Small intestine (tissue), 4 donors: ENCODE measurements around the gene KCTD13. TPM values are rescaled to one million over a fixed set of nuclear protein-coding genes. Genes with fewer than 3 reads are reported as not detected.

Experiments
- polyA plus RNA-seq, 4 donors: library from polyadenylated mRNA; stranded (reverse) in 3 of 4; unstranded in 1 of 4; fragments of 200-250 nt in 3 of 4; fragments of 120-200 nt in 1 of 4; gene quantifications; one replicate each; pipeline versions ENCODE4 v1.2.1 to v1.2.3, GENCODE V29; 2013
- donor health status: healthy with polysubstance abuse.
- donor health status: Bipolar disorder and iron deficiency.
- donor health status: healthy.

The KCTD13 gene
- polyA plus RNA-seq, 4 donors, result 10.8 to 26.6 (median 15.9) TPM

Other genes starting within 250 kb of the KCTD13 start
- 100 to 1,000 TPM in 1 of 4 donors, 10 to 100 TPM in 3; 30.2 to 286 (median 32.0) TPM for gene QPRT, start 247.0 kb downstream of the KCTD13 start, polyA plus RNA-seq
- gene C16orf54, start 180.2 kb downstream of the KCTD13 start, polyA plus RNA-seq, result 1 to 10 TPM in 2 of 4 donors, under 1 TPM in 2; 0.22 to 2.2 (median 1.2) TPM
- gene ZG16, start 148.0 kb downstream of the KCTD13 start, polyA plus RNA-seq, result 100 to 1,000 TPM in 1 of 4 donors, 10 to 100 TPM in 2, 1 to 10 TPM in 1; 4.8 to 186 (median 47.4) TPM
- 10 to 100 TPM; 17.0 to 61.7 (median 34.5) TPM for gene KIF22, start 135.5 kb downstream of the KCTD13 start, polyA plus RNA-seq
- 100 to 1,000 TPM in 2 of 4 donors, 10 to 100 TPM in 2; 91.9 to 269 (median 170) TPM for gene MAZ, start 119.7 kb downstream of the KCTD13 start, polyA plus RNA-seq
- 1 to 10 TPM in 2 of 4 donors, under 1 TPM in 1, not detected in 1; 0.27 to 6.3 (median 2.7) TPM for gene PRRT2, start 114.0 kb downstream of the KCTD13 start, polyA plus RNA-seq
- 10 to 100 TPM; 36.9 to 46.0 (median 43.1) TPM for gene PAGR1, start 110.1 kb downstream of the KCTD13 start, polyA plus RNA-seq
- 100 to 1,000 TPM; 175 to 558 (median 292) TPM for gene MVP, start 105.8 kb downstream of the KCTD13 start, polyA plus RNA-seq
- gene CDIPT, start 63.0 kb downstream of the KCTD13 start, polyA plus RNA-seq, result 10 to 100 TPM; 51.9 to 76.9 (median 61.2) TPM
- gene SEZ6L2, start 26.7 kb downstream of the KCTD13 start, polyA plus RNA-seq, result 10 to 100 TPM in 2 of 4 donors, under 1 TPM in 2; 0.67 to 38.9 (median 8.8) TPM
- gene ASPHD1, start 25.7 kb downstream of the KCTD13 start, polyA plus RNA-seq, result 10 to 100 TPM in 1 of 4 donors, 1 to 10 TPM in 2, under 1 TPM in 1; 0.67 to 11.5 (median 3.0) TPM
- 100 to 1,000 TPM; 163 to 334 (median 242) TPM for gene TMEM219, start 35.9 kb upstream of the KCTD13 start, polyA plus RNA-seq
- 10 to 100 TPM; 21.6 to 36.7 (median 29.0) TPM for gene TAOK2, start 47.6 kb upstream of the KCTD13 start, polyA plus RNA-seq
- gene HIRIP3, start 69.4 kb upstream of the KCTD13 start, polyA plus RNA-seq, result 10 to 100 TPM; 10.1 to 15.2 (median 14.8) TPM
- gene INO80E, start 70.0 kb upstream of the KCTD13 start, polyA plus RNA-seq, result 10 to 100 TPM; 49.2 to 80.4 (median 55.9) TPM
- gene DOC2A, start 84.8 kb upstream of the KCTD13 start, polyA plus RNA-seq, result 1 to 10 TPM in 3 of 4 donors, not detected in 1; 1.3 to 4.6 (median 1.6) TPM
- not detected for gene C16orf92, start 97.0 kb upstream of the KCTD13 start, polyA plus RNA-seq
- gene TLCD3B, start 105.0 kb upstream of the KCTD13 start, polyA plus RNA-seq, result 1 to 10 TPM in 1 of 4 donors, under 1 TPM in 1, not detected in 2; 0.47 to 1.4 TPM
- 1,000 to 10,000 TPM in 2 of 4 donors, 100 to 1,000 TPM in 2; 406 to 1,111 (median 984) TPM for gene ALDOA, start 139.5 kb upstream of the KCTD13 start, polyA plus RNA-seq
- gene PPP4C, start 149.8 kb upstream of the KCTD13 start, polyA plus RNA-seq, result 100 to 1,000 TPM in 3 of 4 donors, 10 to 100 TPM in 1; 93.0 to 145 (median 122) TPM
- gene TBX6, start 165.7 kb upstream of the KCTD13 start, polyA plus RNA-seq, result 1 to 10 TPM in 2 of 4 donors, under 1 TPM in 2; 0.54 to 1.6 (median 1.2) TPM
- gene YPEL3, start 170.0 kb upstream of the KCTD13 start, polyA plus RNA-seq, result 100 to 1,000 TPM in 2 of 4 donors, 10 to 100 TPM in 2; 39.6 to 154 (median 99.6) TPM
- gene GDPD3, start 187.3 kb upstream of the KCTD13 start, polyA plus RNA-seq, result 10 to 100 TPM; 13.2 to 23.9 (median 19.5) TPM
- gene MAPK3, start 197.0 kb upstream of the KCTD13 start, polyA plus RNA-seq, result 100 to 1,000 TPM; 174 to 241 (median 194) TPM